ENCODE data around the gene COL5A3. TPM values are rescaled to one million over a fixed set of nuclear protein-coding genes. Genes with fewer than 3 reads are reported as not detected.

COL5A3 gene
- polyA plus RNA-seq, 2 of the 4 experiments (the other 2 are of a cell fraction), result 0.12 to 0.36 TPM

- WGBS (ENCODE audit: missing lambda C conversion rate), result 17% methylated on average over 14 of the region's 29 CpGs
- Histone ChIP-seq H3K27ac (peak overlapping the region; percentile 60 to 76; a peak in 5 of 6 replicates), H3K4me1 (peaks cover 7% of the 10 kb centered on the region), H3K4me3 (peak overlapping the region; percentile 26; the same call in 1 of the 3 replicates), H3K9me3 (no peaks in the 10 kb centered on the region), H3K4me2 (peak overlapping the region; percentile 90)
- CTCF ChIA-PET, result interaction anchor here (0.6 to 3.1 kb wide), 45 partner anchors 8 to 331 kb away, joined by 3 to 63 read pairs (median 4); partner anchors contain the start of genes COL5A3 and RDH8
- POLR2A ChIA-PET, result interaction anchor here (0.6 to 1.4 kb wide), 2 partner anchors 69 kb away, joined by 3 to 6 read pairs; no protein-coding TSS in a partner anchor
- ATAC-seq, result peak; percentile 95 to 98
- FAIRE-seq, result no peak
- peak; percentile 81 to 89 for DNase-seq (ENCODE audit: low read depth in 1 of 2, low spot score in 1 of 2)
- TF ChIP-seq RAD21 (conservative IDR thresholded peaks at IDR 0.05 in 1 of 2, IDR thresholded peaks at IDR 0.05 in 1 of 2) (peak; percentile 75 to 85), ZFP36 (IDR thresholded peaks at IDR 0.05; ENCODE audit: borderline replicate concordance, partially characterized antibody) (no peak), KDM5A (IDR thresholded peaks at IDR 0.05) (no peak), NR3C1 (IDR thresholded peaks at IDR 0.05) (no peak), TFCP2L1 (CRISPR knock-in tag; IDR thresholded peaks at IDR 0.05) (no peak), CEBPB (IDR thresholded peaks at IDR 0.05) (no peak), CBX8 (IDR thresholded peaks at IDR 0.05) (no peak), E2F6 (IDR thresholded peaks at IDR 0.05; ENCODE audit: borderline replicate concordance, low read depth) (no peak), KDM1A (IDR thresholded peaks at IDR 0.05; ENCODE audit: low read depth) (peak; percentile 42; the same call in 1 of the 2 replicates), RFX5 (IDR thresholded peaks at IDR 0.05) (no peak), CBX2 (IDR thresholded peaks at IDR 0.05; ENCODE audit: borderline replicate concordance, low read depth) (no peak), RARB (CRISPR knock-in tag; IDR thresholded peaks at IDR 0.05) (no peak), REST (IDR thresholded peaks at IDR 0.05) (no peak), MAFK (IDR thresholded peaks at IDR 0.05; ENCODE audit: partially characterized antibody) (no peak), SREBF2 (IDR thresholded peaks at IDR 0.05) (no peak), FOSB (CRISPR knock-in tag; IDR thresholded peaks at IDR 0.05) (no peak), MAZ (IDR thresholded peaks at IDR 0.05; ENCODE audit: borderline replicate concordance, low read depth, low read length) (peak; percentile 100), HOXA7 (CRISPR knock-in tag; IDR thresholded peaks at IDR 0.05) (no peak), ZNF302 (CRISPR knock-in tag; IDR thresholded peaks at IDR 0.05) (no peak), ESRRA (IDR thresholded peaks at IDR 0.05; ENCODE audit: borderline replicate concordance, low read length) (no peak), GATA3 (IDR thresholded peaks at IDR 0.05; ENCODE audit: borderline replicate concordance) (no peak), ZSCAN20 (CRISPR knock-in tag; IDR thresholded peaks at IDR 0.05) (no peak), CHD2 (IDR thresholded peaks at IDR 0.05; ENCODE audit: low read length, partially characterized antibody) (no peak), HDAC2 (IDR thresholded peaks at IDR 0.05) (no peak), BCL3 (IDR thresholded peaks at IDR 0.05) (no peak), MYC (IDR thresholded peaks at IDR 0.05; ENCODE audit: borderline replicate concordance, low read length) (peak; percentile 89), EHF (CRISPR knock-in tag; IDR thresholded peaks at IDR 0.05) (no peak), FOSL2 (IDR thresholded peaks at IDR 0.05) (no peak), FOSL2 (CRISPR knock-in tag; IDR thresholded peaks at IDR 0.05) (no peak), POLR2AphosphoS2 (conservative IDR thresholded peaks at IDR 0.05; ENCODE audit: low read length) (no peak)
- TF ChIP-seq, protein P1, sequence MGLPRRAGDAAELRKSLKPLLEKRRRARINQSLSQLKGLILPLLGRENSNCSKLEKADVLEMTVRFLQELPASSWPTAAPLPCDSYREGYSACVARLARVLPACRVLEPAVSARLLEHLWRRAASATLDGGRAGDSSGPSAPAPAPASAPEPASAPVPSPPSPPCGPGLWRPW (IDR thresholded peaks at IDR 0.05), result no peak
- TF ChIP-seq, protein P2, sequence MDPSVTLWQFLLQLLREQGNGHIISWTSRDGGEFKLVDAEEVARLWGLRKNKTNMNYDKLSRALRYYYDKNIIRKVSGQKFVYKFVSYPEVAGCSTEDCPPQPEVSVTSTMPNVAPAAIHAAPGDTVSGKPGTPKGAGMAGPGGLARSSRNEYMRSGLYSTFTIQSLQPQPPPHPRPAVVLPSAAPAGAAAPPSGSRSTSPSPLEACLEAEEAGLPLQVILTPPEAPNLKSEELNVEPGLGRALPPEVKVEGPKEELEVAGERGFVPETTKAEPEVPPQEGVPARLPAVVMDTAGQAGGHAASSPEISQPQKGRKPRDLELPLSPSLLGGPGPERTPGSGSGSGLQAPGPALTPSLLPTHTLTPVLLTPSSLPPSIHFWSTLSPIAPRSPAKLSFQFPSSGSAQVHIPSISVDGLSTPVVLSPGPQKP (IDR thresholded peaks at IDR 0.05; ENCODE audit: low read depth, low read length), result no peak
- TF ChIP-seq, protein P3, sequence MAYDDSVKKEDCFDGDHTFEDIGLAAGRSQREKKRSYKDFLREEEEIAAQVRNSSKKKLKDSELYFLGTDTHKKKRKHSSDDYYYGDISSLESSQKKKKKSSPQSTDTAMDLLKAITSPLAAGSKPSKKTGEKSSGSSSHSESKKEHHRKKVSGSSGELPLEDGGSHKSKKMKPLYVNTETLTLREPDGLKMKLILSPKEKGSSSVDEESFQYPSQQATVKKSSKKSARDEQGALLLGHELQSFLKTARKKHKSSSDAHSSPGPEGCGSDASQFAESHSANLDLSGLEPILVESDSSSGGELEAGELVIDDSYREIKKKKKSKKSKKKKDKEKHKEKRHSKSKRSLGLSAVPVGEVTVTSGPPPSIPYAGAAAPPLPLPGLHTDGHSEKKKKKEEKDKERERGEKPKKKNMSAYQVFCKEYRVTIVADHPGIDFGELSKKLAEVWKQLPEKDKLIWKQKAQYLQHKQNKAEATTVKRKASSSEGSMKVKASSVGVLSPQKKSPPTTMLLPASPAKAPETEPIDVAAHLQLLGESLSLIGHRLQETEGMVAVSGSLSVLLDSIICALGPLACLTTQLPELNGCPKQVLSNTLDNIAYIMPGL (CRISPR knock-in tag; IDR thresholded peaks at IDR 0.05; ENCODE audit: borderline replicate concordance), result no peak
These were observed 17.1 kb upstream of the COL5A3 start for GRCh38 chr19:10027158-10027997.
